Measurements from ENCODE around the gene CFAP119. TPM values are rescaled to one million over a fixed set of nuclear protein-coding genes. Genes with fewer than 3 reads are reported as not detected.

The CFAP119 gene
- total and polyA plus RNA-seq, 2 of the 8 experiments (the other 6 are each of a cell fraction or from before 2014, with no cell fraction given) = 5.6 to 6.0 TPM

- Histone ChIP-seq H3K9me3 (ENCODE audit: insufficient read depth in 2 of 2, low read depth in 1 of 2, low read length in 1 of 2) (no peaks in the 10 kb centered on the region), H2BK15ac (ENCODE audit: low read length) (no peak overlapping the region), H3K36me3 (ENCODE audit: control insufficient read depth in 2 of 4, insufficient read depth in 4 of 4, low read length in 3 of 4) (peaks cover 22 to 52% (median 43%) of the 10 kb centered on the region in 4 experiments), H3K79me1 (ENCODE audit: low read depth, low read length) (peaks cover 6% of the 10 kb centered on the region; the same call in 1 of the 2 replicates), H4K8ac (ENCODE audit: extremely low read depth, insufficient read depth, low read length) (no peak overlapping the region), H3K18ac (ENCODE audit: extremely low read depth, low read length) (no peak overlapping the region), H2AK5ac (ENCODE audit: low read depth, low read length) (no peak overlapping the region), H2BK120ac (replicated peaks; ENCODE audit: low read depth, low read length) (no peak overlapping the region), H2AFZ (ENCODE audit: low read length) (no peak overlapping the region), H3K27me3 (replicated peaks in 1 of 4; ENCODE audit: control insufficient read depth in 3 of 4, extremely low read depth in 1 of 4, insufficient read depth in 3 of 4, low read length in 3 of 4) (no peaks in the 10 kb centered on the region), H2BK20ac (ENCODE audit: low read length) (no peak overlapping the region), H2BK5ac (ENCODE audit: low read depth, low read length) (no peak overlapping the region), H3K23me2 (ENCODE audit: low read depth, low read length) (no peaks in the 10 kb centered on the region), H3K4ac (replicated peaks; ENCODE audit: insufficient read length, low read depth, low read length) (no peak overlapping the region), H3K79me2 (ENCODE audit: control insufficient read depth in 1 of 2, insufficient read depth in 2 of 2, low read length in 2 of 2) (no peaks in the 10 kb centered on the region; a peak in 1 of 4 replicates), H4K91ac (replicated peaks; ENCODE audit: insufficient read length, low read length) (no peak overlapping the region), H3K56ac (replicated peaks; ENCODE audit: insufficient read length, low read depth, low read length) (no peak overlapping the region), H3K4me1 (replicated peaks in 1 of 4; ENCODE audit: control insufficient read depth in 3 of 4, insufficient read depth in 4 of 4, low read length in 3 of 4) (peaks cover 0 to 3% (median 3%) of the 10 kb centered on the region in 4 experiments; a peak in 2 of 7 replicates), H3K9ac (replicated peaks in 1 of 4; ENCODE audit: extremely low read depth in 1 of 4, low read depth in 3 of 4, low read length in 3 of 4) (peak overlapping the region in 1 of 4 experiments; percentile 48; a peak in 1 of 7 replicates), H3K27ac (ENCODE audit: low read depth, low read length) (no peak overlapping the region), H3K23ac (ENCODE audit: insufficient read length) (no peak overlapping the region), H4K20me1 (replicated peaks in 1 of 2; ENCODE audit: control insufficient read depth in 1 of 2, insufficient read depth in 2 of 2, low read length in 2 of 2) (peaks cover 2 to 15% of the 10 kb centered on the region in 2 experiments), H2BK12ac (ENCODE audit: low read depth, low read length) (no peak overlapping the region), H3K14ac (ENCODE audit: insufficient read length) (no peak overlapping the region), H4K5ac (ENCODE audit: insufficient read length, low read depth, low read length) (no peak overlapping the region), H3K4me3 (ENCODE audit: extremely low read depth in 1 of 4, insufficient read depth in 2 of 4, low read depth in 3 of 4, low read length in 4 of 4) (no peak overlapping the region), H3K4me2 (ENCODE audit: insufficient read depth in 1 of 2, low read depth in 2 of 2, low read length in 2 of 2) (no peak overlapping the region)
- CTCF ChIA-PET (ENCODE audit: partially characterized antibody) = interaction anchor here (0.7 kb wide), 1 partner anchor 216 kb away, joined by 3 read pairs; no protein-coding TSS in a partner anchor
- DNase-seq (ENCODE audit: low read depth in 1 of 2, low spot score in 2 of 2) = no peak
- FAIRE-seq = no peak
- POLR2A ChIA-PET (ENCODE audit: partially characterized antibody) = interaction anchor here (0.9 to 2.6 kb wide), 9 partner anchors 8 to 46 kb away, joined by 3 to 14 read pairs (median 6); partner anchors contain the start of gene SRCAP
- WGBS, 2 experiments (ENCODE audit: extremely low coverage in 1 of 2, insufficient coverage in 1 of 2, insufficient read length in 1 of 2, insufficient replicate concordance in 2 of 2, low coverage in 1 of 2, low lambda C conversion rate in 2 of 2, missing lambda C conversion rate in 1 of 2) = 87% methylated on average over 6 of the region's 6 CpGs; no CpG with 5 or more reads in 1 of the 2 experiments
- TF ChIP-seq NANOG (IDR thresholded peaks at IDR 0.05; ENCODE audit: insufficient read depth, low read depth, low read length, poor library complexity, severe bottlenecking) (no peak), MAFK (IDR thresholded peaks at IDR 0.05; ENCODE audit: low read depth, low read length) (no peak), CHD2 (IDR thresholded peaks at IDR 0.05; ENCODE audit: low read length) (no peak), EP300 (IDR thresholded peaks at IDR 0.05; ENCODE audit: borderline replicate concordance in 1 of 2, low read depth in 2 of 2, low read length in 2 of 2) (no peak)
Measured at GRCh38 chr16:30728321-30728720, 33.5 kb downstream of the CFAP119 start.

Measured in H1 (cell line).